D721Med (cell line): ENCODE data around the gene DNAJC4.
"Not testable (repeated sequence)": the region's sequence is repeated elsewhere in the genome, so short reads cannot be mapped to it uniquely, and the experiment has no call there.

ENCODE experiments used
- DNase-seq: peaks from one replicate; pipeline ENCODE4 v3.0.0; 2011; ENCODE audit warnings: low spot score; ENCODE audit not compliant: insufficient read length
- FAIRE-seq: peaks from 2 replicates; lab custom pipeline; 2011; peaks lifted over from hg19 to GRCh38; lab: Jason Lieb, UNC
- TF ChIP-seq, protein P1 (sequence below): IDR thresholded peaks from 2 replicates; pipeline ENCODE4 v1.5.1; 2012; ENCODE audit warnings: mild to moderate bottlenecking, control low read depth; ENCODE audit not compliant: insufficient read depth; ENCODE audit errors: missing control alignments

The DNAJC4 gene

GRCh38 chr11:64241491-64242374, 11.4 kb downstream of the DNAJC4 start:
- FAIRE-seq (no peak), DNase-seq (peak; percentile 78)
- TF ChIP-seq, protein P1, sequence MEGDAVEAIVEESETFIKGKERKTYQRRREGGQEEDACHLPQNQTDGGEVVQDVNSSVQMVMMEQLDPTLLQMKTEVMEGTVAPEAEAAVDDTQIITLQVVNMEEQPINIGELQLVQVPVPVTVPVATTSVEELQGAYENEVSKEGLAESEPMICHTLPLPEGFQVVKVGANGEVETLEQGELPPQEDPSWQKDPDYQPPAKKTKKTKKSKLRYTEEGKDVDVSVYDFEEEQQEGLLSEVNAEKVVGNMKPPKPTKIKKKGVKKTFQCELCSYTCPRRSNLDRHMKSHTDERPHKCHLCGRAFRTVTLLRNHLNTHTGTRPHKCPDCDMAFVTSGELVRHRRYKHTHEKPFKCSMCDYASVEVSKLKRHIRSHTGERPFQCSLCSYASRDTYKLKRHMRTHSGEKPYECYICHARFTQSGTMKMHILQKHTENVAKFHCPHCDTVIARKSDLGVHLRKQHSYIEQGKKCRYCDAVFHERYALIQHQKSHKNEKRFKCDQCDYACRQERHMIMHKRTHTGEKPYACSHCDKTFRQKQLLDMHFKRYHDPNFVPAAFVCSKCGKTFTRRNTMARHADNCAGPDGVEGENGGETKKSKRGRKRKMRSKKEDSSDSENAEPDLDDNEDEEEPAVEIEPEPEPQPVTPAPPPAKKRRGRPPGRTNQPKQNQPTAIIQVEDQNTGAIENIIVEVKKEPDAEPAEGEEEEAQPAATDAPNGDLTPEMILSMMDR = no peak

- no peak for DNase-seq
- FAIRE-seq = no peak
- TF ChIP-seq, protein P1 = no peak
Measured at GRCh38 chr11:64243236-64243854, 13.0 kb downstream of the DNAJC4 start.

- TF ChIP-seq, protein P1 = no peak
- DNase-seq = no peak
- FAIRE-seq = no peak
Measured at GRCh38 chr11:64244107-64244506, 13.8 kb downstream of the DNAJC4 start.

- TF ChIP-seq, protein P1 = no peak
- FAIRE-seq = no peak
- DNase-seq = no peak
Measured at GRCh38 chr11:64244966-64245365, 14.6 kb downstream of the DNAJC4 start.

GRCh38 chr11:64245401-64245796, 15.1 kb downstream of the DNAJC4 start:
- FAIRE-seq = no peak
- DNase-seq = no peak
- TF ChIP-seq, protein P1 = no peak

DNA sequence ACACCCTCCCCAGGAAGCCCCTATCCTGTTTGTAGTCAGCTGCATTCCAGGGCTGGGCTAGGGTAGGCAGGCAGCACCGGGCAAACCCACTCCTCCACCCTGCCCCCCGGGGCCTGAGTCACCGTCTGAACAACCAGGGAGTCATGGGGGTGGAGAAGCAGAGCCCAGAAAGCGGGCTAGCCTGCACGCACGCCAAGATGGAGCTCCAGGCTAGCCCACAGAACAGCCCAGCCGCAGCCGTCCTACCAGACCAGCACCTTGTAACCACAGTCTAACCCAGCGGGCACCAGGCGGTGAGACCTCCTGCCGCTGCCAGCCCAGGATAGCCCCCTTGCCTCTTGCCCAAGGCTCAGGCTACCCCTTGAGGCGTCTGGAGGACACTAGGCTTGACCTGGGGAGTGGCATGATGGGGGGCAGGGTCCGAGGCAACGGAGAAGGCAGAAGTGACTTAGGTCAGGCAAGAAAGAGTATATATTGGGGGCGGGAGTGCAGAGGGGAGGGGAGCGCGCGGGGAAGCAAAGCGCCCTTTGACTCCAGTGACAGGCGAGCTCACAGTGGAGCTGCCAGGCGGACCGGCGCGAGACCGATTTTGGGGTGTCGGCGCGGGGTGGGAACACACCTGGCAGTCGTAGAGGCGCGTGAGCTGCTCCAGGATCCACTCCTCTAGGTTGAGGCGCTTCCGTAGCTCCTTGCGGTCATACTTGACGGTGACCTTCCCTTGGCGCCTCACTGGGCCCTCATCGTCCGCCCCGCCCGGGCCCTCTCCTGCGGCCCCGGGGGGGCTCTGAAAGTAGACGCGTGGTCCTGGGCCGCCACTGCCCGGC, 15.7 kb downstream of the DNAJC4 start:
- TF ChIP-seq, protein P1 = no peak
- DNase-seq (no peak), FAIRE-seq (no peak)

- not testable (repeated sequence) for DNase-seq, FAIRE-seq
Measured at GRCh38 chr11:64246621-64246870, 16.2 kb downstream of the DNAJC4 start.
